ENCODE data around the gene NSUN5. TPM values are rescaled to one million over a fixed set of nuclear protein-coding genes. Genes with fewer than 3 reads are reported as not detected.
A peak's percentile ranks its signal among the peaks of the same experiment; 100 is the strongest.

Gene NSUN5
- polyA plus RNA-seq, 3 donors, result 28.6 to 37.7 (median 31.3) TPM

DNA sequence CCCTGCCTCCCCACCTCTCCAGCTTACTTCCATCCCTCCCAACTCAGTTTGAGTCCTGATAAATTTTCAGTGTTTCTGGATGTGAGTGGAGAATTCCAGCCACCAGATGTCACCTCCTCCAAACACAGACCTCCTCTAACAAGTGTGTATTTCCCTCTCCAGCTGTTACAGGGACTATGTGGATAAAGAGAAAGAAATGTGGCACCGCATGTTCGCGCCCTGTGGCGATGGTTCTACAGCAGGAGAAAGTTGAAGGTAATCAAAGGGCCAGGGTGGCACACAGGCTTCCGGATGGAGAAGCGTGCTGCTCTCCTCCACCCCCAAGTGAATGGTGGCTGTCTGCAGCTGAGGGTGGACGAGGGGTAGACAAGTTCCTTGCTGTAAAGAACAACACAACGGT is 34.0 kb upstream of the NSUN5 start:
- Histone ChIP-seq H3K36me3 (replicated peaks in 1 of 2; ENCODE audit: control insufficient read depth in 1 of 2, insufficient read depth in 2 of 2, low read length in 2 of 2) (no peaks in the 10 kb centered on the region), H3K27me3 (ENCODE audit: control insufficient read depth in 2 of 2, insufficient read depth in 2 of 2, low read length in 2 of 2) (no peaks in the 10 kb centered on the region), H3K4me2 (replicated peaks; ENCODE audit: extremely low read depth, low read length, poor library complexity, severe bottlenecking) (no peak overlapping the region), H3K27ac (ENCODE audit: low read depth in 1 of 2, low read length in 2 of 2) (no peak overlapping the region), H3K4me1 (ENCODE audit: control insufficient read depth in 1 of 2, insufficient read depth in 2 of 2, low read length in 2 of 2) (peaks cover 7 to 8% of the 10 kb centered on the region in 2 donors), H3K4me3 (replicated peaks in 1 of 3; ENCODE audit: low read depth in 2 of 3, low read length in 3 of 3) (no peak overlapping the region), H2AFZ (ENCODE audit: insufficient read depth, low read depth, low read length, poor library complexity, severe bottlenecking) (peak overlapping the region; percentile 13), H3K9me3 (replicated peaks in 1 of 2; ENCODE audit: control insufficient read depth in 1 of 2, insufficient read depth in 1 of 2, low read length in 2 of 2) (no peaks in the 10 kb centered on the region), H3K9ac (ENCODE audit: insufficient read depth, low read length, poor library complexity, severe bottlenecking) (no peak overlapping the region), H3K79me2 (ENCODE audit: insufficient read depth, low read length) (no peaks in the 10 kb centered on the region), H4K20me1 (ENCODE audit: insufficient read depth, low read length) (no peaks in the 10 kb centered on the region)
- Mint-ChIP-seq H3K4me3 (peak overlapping the region in 1 of 2 donors; percentile 39), H3K27ac (peak overlapping the region in 1 of 7 donors; percentile 79), H3K9me3 (no peaks in the 10 kb centered on the region), H3K27me3 (ENCODE audit: low read depth in 3 of 3) (peaks cover 10 to 24% (median 11%) of the 10 kb centered on the region in 3 donors), H3K36me3 (no peaks in the 10 kb centered on the region), H3K4me1 (peaks cover 14% of the 10 kb centered on the region)
- 90% methylated on average over 5 of the region's 8 CpGs for WGBS (ENCODE audit: insufficient coverage)
- intact Hi-C loops (cut with micrococcal nuclease), result no loop called here
- no peak for DNase-seq
- TF ChIP-seq, protein P1, sequence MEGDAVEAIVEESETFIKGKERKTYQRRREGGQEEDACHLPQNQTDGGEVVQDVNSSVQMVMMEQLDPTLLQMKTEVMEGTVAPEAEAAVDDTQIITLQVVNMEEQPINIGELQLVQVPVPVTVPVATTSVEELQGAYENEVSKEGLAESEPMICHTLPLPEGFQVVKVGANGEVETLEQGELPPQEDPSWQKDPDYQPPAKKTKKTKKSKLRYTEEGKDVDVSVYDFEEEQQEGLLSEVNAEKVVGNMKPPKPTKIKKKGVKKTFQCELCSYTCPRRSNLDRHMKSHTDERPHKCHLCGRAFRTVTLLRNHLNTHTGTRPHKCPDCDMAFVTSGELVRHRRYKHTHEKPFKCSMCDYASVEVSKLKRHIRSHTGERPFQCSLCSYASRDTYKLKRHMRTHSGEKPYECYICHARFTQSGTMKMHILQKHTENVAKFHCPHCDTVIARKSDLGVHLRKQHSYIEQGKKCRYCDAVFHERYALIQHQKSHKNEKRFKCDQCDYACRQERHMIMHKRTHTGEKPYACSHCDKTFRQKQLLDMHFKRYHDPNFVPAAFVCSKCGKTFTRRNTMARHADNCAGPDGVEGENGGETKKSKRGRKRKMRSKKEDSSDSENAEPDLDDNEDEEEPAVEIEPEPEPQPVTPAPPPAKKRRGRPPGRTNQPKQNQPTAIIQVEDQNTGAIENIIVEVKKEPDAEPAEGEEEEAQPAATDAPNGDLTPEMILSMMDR (IDR thresholded peaks at IDR 0.05), result no peak

DNA sequence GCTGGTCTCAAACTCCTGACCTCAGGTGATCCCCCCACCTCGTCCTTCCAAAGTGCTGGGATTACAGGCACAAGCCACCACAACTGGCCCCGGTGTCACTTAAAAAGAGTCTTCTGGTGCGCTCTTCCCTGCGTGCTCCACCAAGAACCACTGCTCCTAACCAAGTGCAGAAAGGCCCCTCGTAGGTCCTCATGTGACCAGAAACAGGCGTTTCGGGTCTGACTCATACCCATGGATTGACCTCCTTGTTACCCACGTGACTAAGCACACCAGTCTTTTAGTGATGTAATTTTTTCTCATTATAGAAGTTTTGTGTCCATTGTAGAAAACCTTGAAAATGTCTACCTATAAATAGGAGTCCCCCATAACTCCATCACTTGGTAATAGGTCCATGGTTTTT is 33.3 kb upstream of the NSUN5 start:
- Histone ChIP-seq H3K36me3 (replicated peaks in 1 of 2; ENCODE audit: control insufficient read depth in 1 of 2, insufficient read depth in 2 of 2, low read length in 2 of 2) (no peaks in the 10 kb centered on the region), H3K79me2 (ENCODE audit: insufficient read depth, low read length) (no peaks in the 10 kb centered on the region), H3K4me3 (replicated peaks in 1 of 3; ENCODE audit: low read depth in 2 of 3, low read length in 3 of 3) (no peak overlapping the region), H3K27ac (ENCODE audit: low read depth in 1 of 2, low read length in 2 of 2) (no peak overlapping the region), H3K9me3 (replicated peaks in 1 of 2; ENCODE audit: control insufficient read depth in 1 of 2, insufficient read depth in 1 of 2, low read length in 2 of 2) (no peaks in the 10 kb centered on the region), H3K4me1 (ENCODE audit: control insufficient read depth in 1 of 2, insufficient read depth in 2 of 2, low read length in 2 of 2) (peaks cover 7 to 8% of the 10 kb centered on the region in 2 donors), H3K9ac (ENCODE audit: insufficient read depth, low read length, poor library complexity, severe bottlenecking) (no peak overlapping the region), H4K20me1 (ENCODE audit: insufficient read depth, low read length) (no peaks in the 10 kb centered on the region), H2AFZ (ENCODE audit: insufficient read depth, low read depth, low read length, poor library complexity, severe bottlenecking) (no peak overlapping the region), H3K27me3 (ENCODE audit: control insufficient read depth in 2 of 2, insufficient read depth in 2 of 2, low read length in 2 of 2) (no peaks in the 10 kb centered on the region), H3K4me2 (replicated peaks; ENCODE audit: extremely low read depth, low read length, poor library complexity, severe bottlenecking) (no peak overlapping the region)
- H3K4me1 Mint-ChIP-seq, result peaks cover 14% of the 10 kb centered on the region
- H3K27ac Mint-ChIP-seq, result peak overlapping the region in 2 of 7 donors; percentile 15 to 76
- WGBS (ENCODE audit: insufficient coverage), result 80% methylated on average over 4 of the region's 8 CpGs
- H3K4me3 Mint-ChIP-seq, result no peak overlapping the region
- intact Hi-C loops (cut with micrococcal nuclease), result no loop called here
- TF ChIP-seq, protein P1 (IDR thresholded peaks at IDR 0.05), result no peak
- peaks cover 8 to 24% (median 10%) of the 10 kb centered on the region in 3 donors for H3K27me3 Mint-ChIP-seq (ENCODE audit: low read depth in 3 of 3)
- no peaks in the 10 kb centered on the region for H3K36me3 Mint-ChIP-seq
- no peaks in the 10 kb centered on the region for H3K9me3 Mint-ChIP-seq
- DNase-seq, result peak; percentile 62 to 87 (median 77)
